Loucy (cell line): Measurements from ENCODE around the gene SLC39A3.

Source experiments
- H2AFZ ChIP-seq: fragments of 200-600 bp; sonication (generic); 2 replicates; pipeline ENCODE4 v1.6.0; 2016; ENCODE audit warnings: antibody characterized with exemption, mild to moderate bottlenecking, low read length, moderate library complexity
- H3F3A ChIP-seq: fragments of 200-600 bp; 2 replicates; pipeline ENCODE4 v1.6.0; 2016; ENCODE audit warnings: antibody characterized with exemption, low read depth, mild to moderate bottlenecking
- H3K27me3 ChIP-seq: fragments of 200-600 bp; sonication (generic); 2 replicates; pipeline ENCODE4 v1.6.1; 2014; ENCODE audit warnings: low read length, mild to moderate bottlenecking; ENCODE audit not compliant: insufficient read depth, poor library complexity, severe bottlenecking
- H3K36me3 ChIP-seq: fragments of 200-600 bp; sonication (generic); 2 replicates; pipeline ENCODE4 v1.6.1; 2016; ENCODE audit warnings: low read length; ENCODE audit not compliant: insufficient read depth
- H3K4me1 ChIP-seq: fragments of 200-600 bp; sonication (generic); 2 replicates; pipeline ENCODE4 v1.5.1; 2014; ENCODE audit warnings: low read length, mild to moderate bottlenecking; ENCODE audit not compliant: insufficient read depth, poor library complexity, severe bottlenecking
- H3K4me2 ChIP-seq: fragments of 200-600 bp; sonication (generic); 2 replicates; pipeline ENCODE4 v1.6.0; 2014; ENCODE audit warnings: antibody characterized with exemption, low read length, low read depth, mild to moderate bottlenecking; ENCODE audit not compliant: poor library complexity, severe bottlenecking
- H3K4me3 ChIP-seq: fragments of 200-600 bp; sonication (generic); 2 replicates; pipeline ENCODE4 v1.5.1; 2014; ENCODE audit warnings: low read length, mild to moderate bottlenecking, mixed read lengths; ENCODE audit not compliant: poor library complexity, severe bottlenecking
- H3K79me2 ChIP-seq: fragments of 200-600 bp; sonication (generic); 2 replicates; pipeline ENCODE4 v1.6.1; 2014; ENCODE audit warnings: low read length; ENCODE audit not compliant: insufficient read depth
- H3K9ac ChIP-seq: fragments of 200-600 bp; sonication (generic); 2 replicates; pipeline ENCODE4 v1.6.0; 2014; ENCODE audit warnings: mild to moderate bottlenecking, low read depth, low read length, moderate library complexity; ENCODE audit not compliant: poor library complexity, severe bottlenecking
- H3K9me2 ChIP-seq: fragments of 200-600 bp; sonication (generic); replicated peaks from 2 replicates; pipeline ENCODE4 v1.6.1; 2016; ENCODE audit warnings: low read depth, low read length, mixed read lengths
- H3K9me3 ChIP-seq: fragments of 200-600 bp; sonication (generic); 2 replicates; pipeline ENCODE4 v1.6.1; 2014; ENCODE audit warnings: mild to moderate bottlenecking, antibody characterized with exemption, low read length, low read depth; ENCODE audit not compliant: insufficient read depth
- H4K20me1 ChIP-seq: fragments of 200-600 bp; sonication (generic); 2 replicates; pipeline ENCODE4 v1.6.0; 2014; ENCODE audit warnings: antibody characterized with exemption, low read length, mild to moderate bottlenecking; ENCODE audit not compliant: insufficient read depth, poor library complexity, severe bottlenecking
- CTCF ChIP-seq: fragments of 200-600 bp; sonication (generic); conservative IDR thresholded peaks from 2 replicates; pipeline ENCODE4 v1.5.1; 2014; ENCODE audit warnings: mild to moderate bottlenecking, antibody characterized with exemption, low read length
- EZH2phosphoT487 ChIP-seq: fragments of 200-600 bp; IDR thresholded peaks from 2 replicates; pipeline ENCODE4 v1.6.1; 2018; ENCODE audit warnings: antibody characterized with exemption, mild to moderate bottlenecking, moderate library complexity, borderline replicate concordance

SLC39A3 gene

GRCh38 chr19:2726904-2727639 lies 12.7 kb downstream of the SLC39A3 start:
- peaks cover 13% of the 10 kb centered on the region; the same call in 1 of the 2 replicates for H3K36me3 ChIP-seq
- no peaks in the 10 kb centered on the region for H3F3A ChIP-seq
- no peaks in the 10 kb centered on the region for H3K9me3 ChIP-seq
- H4K20me1 ChIP-seq = peaks cover under 1% of the 10 kb centered on the region
- H3K79me2 ChIP-seq = no peaks in the 10 kb centered on the region
- TF ChIP-seq EZH2phosphoT487 (no peak), CTCF (no peak)
- H3K9ac ChIP-seq = no peak overlapping the region
- no peak overlapping the region for H3K4me2 ChIP-seq
- H3K9me2 ChIP-seq = no peaks in the 10 kb centered on the region
- H3K4me1 ChIP-seq = no peaks in the 10 kb centered on the region
- H2AFZ ChIP-seq = no peak overlapping the region
- no peak overlapping the region for H3K4me3 ChIP-seq
- H3K27me3 ChIP-seq = no peaks in the 10 kb centered on the region

GRCh38 chr19:2726160-2726855 lies 13.5 kb downstream of the SLC39A3 start:
- peaks cover 6% of the 10 kb centered on the region; the same call in 1 of the 2 replicates for H3K36me3 ChIP-seq
- H3K9me3 ChIP-seq = no peaks in the 10 kb centered on the region
- no peak overlapping the region for H2AFZ ChIP-seq
- no peak overlapping the region for H3K9ac ChIP-seq
- no peaks in the 10 kb centered on the region for H3K9me2 ChIP-seq
- H3K79me2 ChIP-seq = no peaks in the 10 kb centered on the region
- TF ChIP-seq CTCF (no peak), EZH2phosphoT487 (no peak)
- no peaks in the 10 kb centered on the region for H3K4me1 ChIP-seq
- H4K20me1 ChIP-seq = no peaks in the 10 kb centered on the region
- H3K4me2 ChIP-seq = no peak overlapping the region
- H3K27me3 ChIP-seq = no peaks in the 10 kb centered on the region
- H3K4me3 ChIP-seq = no peak overlapping the region
- H3F3A ChIP-seq = no peaks in the 10 kb centered on the region

- H3K27me3 ChIP-seq = no peaks in the 10 kb centered on the region
- no peaks in the 10 kb centered on the region for H3F3A ChIP-seq
- no peak overlapping the region for H3K9ac ChIP-seq
- no peaks in the 10 kb centered on the region for H3K79me2 ChIP-seq
- no peaks in the 10 kb centered on the region for H3K4me1 ChIP-seq
- no peak overlapping the region for H2AFZ ChIP-seq
- no peak overlapping the region for H3K4me3 ChIP-seq
- TF ChIP-seq CTCF (no peak), EZH2phosphoT487 (no peak)
- no peaks in the 10 kb centered on the region for H3K36me3 ChIP-seq
- no peaks in the 10 kb centered on the region for H4K20me1 ChIP-seq
- H3K9me3 ChIP-seq = no peaks in the 10 kb centered on the region
- no peaks in the 10 kb centered on the region for H3K9me2 ChIP-seq
- no peak overlapping the region for H3K4me2 ChIP-seq
These were observed 15.7 kb downstream of the SLC39A3 start for GRCh38 chr19:2724148-2724557.
